Ramos (cell line): ENCODE data around the gene NPFFR2.
"Not testable (repeated sequence)": the region's sequence is repeated elsewhere in the genome, so short reads cannot be mapped to it uniquely, and the experiment has no call there.

Experiments used
- in situ Hi-C: fragments of 300-500 bp; cut with MboI; formaldehyde crosslinking; loops from one replicate; pipeline ENCODE4 v1.14.3; 2022; ENCODE audit warnings: low sequenced_read_pairs; ENCODE audit not compliant: unreplicated experiment

NPFFR2 gene

DNA sequence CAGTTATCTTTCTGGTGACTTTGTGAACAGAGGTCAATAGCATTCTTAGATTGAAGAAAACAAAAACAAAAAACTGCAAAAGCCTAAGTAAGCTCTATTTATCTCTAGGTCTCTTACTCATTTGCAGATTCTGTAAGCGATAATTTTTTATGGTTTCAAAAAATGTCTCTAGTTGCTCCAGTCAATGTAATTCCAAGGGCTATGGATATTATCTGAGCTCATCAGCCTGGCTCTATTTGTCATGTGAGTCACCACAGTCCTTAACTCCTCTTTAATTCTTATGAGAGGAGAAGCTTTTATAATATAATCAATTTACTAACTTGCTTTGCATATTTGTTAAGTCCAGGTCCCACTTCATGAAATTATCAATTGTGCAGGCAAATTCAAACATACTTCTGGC lies 79.1 kb downstream of the NPFFR2 start:
- in situ Hi-C loops: no loop called here

DNA sequence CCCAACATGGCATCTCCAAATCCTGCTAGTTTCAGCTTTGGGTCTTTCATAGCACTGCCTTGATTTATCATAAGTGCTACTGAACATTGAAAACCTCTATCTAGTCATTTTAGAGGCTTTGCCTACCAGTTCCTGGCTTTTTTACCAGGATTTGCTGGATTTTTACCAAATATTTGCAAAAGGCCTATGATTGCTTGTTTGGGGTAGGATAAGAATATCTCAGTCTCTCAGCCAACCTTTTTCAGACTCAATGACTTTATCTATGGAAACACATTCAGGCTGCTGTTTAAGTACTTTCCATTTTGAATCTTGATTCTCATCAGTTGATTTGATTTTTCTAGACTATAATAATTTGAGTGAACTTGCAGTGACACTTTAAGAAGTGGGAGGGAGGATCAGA lies 80.1 kb downstream of the NPFFR2 start:
- in situ Hi-C loops: no loop called here

DNA sequence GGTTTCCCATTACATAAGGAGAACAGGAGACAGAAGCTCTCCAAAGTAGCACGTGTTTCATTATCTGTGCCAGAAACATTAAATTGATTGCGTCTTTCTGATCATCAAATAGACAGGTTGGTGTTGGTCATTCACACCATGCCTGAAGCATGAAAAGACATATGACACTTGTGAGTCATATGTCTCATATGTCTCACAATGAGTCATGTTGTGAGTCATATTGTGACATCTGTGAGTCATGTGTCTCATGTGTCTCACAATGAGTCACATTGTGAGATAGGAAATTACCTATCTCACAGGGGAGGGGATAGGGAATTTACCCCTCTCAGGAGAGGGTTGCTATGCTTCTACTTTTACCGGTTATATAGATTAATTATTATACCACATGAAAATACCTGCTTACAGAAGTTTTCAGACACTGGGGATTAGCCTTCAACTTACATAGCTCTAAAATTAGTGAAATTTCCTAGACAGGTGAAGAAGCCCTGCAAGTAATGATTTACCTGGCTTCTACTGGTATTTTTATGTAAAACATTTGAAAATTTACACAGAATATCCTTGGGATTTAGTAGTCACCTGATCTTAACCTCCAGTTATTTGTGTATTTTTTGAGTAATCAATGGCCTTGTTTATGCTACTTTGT lies 80.8 kb downstream of the NPFFR2 start:
- in situ Hi-C loops: no loop called here

- in situ Hi-C loops: no loop called here
These were observed 86.2 kb downstream of the NPFFR2 start for GRCh38 chr4:72118017-72118416.

DNA sequence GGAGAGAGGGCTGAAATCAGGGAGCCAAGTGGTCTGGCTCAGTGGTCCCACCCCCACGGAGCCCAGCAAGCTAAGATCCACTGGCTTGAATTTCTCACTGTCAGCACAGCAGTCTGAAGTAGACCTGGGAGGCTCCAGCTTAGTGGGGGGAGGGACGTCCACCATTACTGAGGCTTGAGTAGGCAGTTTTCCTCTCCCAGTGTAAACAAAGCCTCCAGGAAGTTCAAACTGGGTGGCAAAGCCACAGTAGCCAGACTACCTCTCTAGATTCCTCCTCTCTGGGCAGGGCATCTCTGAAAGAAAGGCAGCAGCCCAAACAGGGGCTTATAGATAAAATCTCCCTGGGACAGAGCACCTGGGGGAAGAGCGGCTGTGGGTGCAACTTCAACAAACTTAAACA lies 88.1 kb downstream of the NPFFR2 start:
- in situ Hi-C loops: no loop called here

DNA sequence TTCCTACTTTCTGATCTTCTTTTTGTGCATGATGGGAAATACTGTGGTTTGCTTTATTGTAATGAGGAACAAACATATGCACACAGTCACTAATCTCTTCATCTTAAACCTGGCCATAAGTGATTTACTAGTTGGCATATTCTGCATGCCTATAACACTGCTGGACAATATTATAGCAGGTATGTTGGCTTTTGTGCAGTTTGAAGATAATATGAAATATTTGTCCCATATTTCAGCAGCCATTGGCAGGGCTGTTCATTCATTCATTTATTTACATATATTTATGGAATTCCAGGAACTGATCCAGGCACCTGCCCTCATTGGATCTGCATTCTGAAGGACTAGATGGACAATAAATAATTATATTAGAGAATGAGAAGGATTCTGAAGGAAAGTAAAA lies 96.9 kb downstream of the NPFFR2 start:
- in situ Hi-C loops: no loop called here

GRCh38 chr4:72136429-72136828 lies 104.6 kb downstream of the NPFFR2 start:
- in situ Hi-C loops: no loop called here

DNA sequence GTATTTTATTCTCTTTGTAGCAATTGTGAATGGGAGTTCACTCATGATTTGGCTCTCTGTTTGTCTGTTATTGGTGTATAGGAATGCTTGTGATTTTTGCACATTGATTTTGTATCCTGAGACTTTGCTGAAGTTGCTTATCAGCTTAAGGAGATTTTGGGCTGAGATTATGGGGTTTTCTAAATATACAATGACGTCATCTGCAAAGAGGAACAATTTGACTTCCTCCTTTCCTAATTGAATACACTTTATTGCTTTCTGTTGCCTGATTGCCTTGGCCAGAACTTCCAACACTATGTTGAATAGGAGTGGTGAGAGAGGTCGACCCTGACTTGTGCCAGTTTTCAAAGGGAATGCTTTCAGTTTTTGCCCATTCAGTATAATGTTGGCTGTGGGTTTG lies 108.2 kb downstream of the NPFFR2 start:
- in situ Hi-C loops: not testable (repeated sequence)

- in situ Hi-C loops: no loop called here
These were observed 112.4 kb downstream of the NPFFR2 start for GRCh38 chr4:72144241-72144640.

- in situ Hi-C loops: no loop called here
These were observed 120.9 kb downstream of the NPFFR2 start for GRCh38 chr4:72152731-72153130.

GRCh38 chr4:72153634-72154033 lies 121.8 kb downstream of the NPFFR2 start:
- in situ Hi-C loops: not testable (repeated sequence)

DNA sequence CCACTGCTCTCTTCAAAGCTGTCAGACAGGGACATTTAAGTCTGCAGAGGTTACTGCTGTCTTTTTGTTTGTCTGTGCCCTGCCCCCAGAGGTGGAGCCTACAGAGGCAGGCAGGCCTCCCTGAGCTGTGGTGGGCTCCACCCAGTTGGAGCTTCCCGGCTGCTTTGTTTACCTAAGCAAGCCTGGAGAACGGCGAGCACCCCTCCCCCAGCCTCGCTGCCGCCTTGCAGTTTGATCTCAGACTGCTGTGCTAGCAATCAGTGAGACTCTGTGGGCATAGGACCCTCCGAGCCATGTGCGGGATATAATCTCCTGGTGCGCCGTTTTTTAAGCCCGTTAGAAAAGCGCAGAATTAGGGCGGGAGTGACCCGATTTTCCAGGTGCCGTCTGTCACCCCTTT lies 137.5 kb downstream of the NPFFR2 start:
- in situ Hi-C loops: not testable (repeated sequence)

DNA sequence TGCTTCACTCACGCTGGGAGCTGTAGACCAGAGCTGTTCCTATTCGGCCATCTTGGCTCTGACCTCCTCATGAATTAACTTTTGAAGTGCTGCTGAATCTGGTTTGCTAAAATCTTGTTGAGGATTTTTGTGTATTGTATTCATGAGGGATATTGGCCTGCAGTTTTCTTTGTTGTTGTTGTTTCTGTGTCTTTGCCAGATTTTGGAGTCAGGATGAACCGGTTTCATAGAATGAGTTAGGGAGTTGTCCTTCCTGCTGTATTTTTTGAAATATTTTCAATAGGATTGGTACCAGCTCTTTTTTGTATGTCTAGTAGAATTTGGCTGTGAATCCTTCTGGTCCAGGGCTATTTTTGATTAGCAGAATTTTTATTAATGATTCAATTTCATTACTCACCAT lies 138.1 kb downstream of the NPFFR2 start:
- in situ Hi-C loops: no loop called here

GRCh38 chr4:72171761-72172160 lies 140.0 kb downstream of the NPFFR2 start:
- in situ Hi-C loops: no loop called here

- in situ Hi-C loops: no loop called here
These were observed 147.5 kb downstream of the NPFFR2 start for GRCh38 chr4:72179342-72179741.

- in situ Hi-C loops: no loop called here
These were observed 154.9 kb downstream of the NPFFR2 start for GRCh38 chr4:72186714-72187113.

DNA sequence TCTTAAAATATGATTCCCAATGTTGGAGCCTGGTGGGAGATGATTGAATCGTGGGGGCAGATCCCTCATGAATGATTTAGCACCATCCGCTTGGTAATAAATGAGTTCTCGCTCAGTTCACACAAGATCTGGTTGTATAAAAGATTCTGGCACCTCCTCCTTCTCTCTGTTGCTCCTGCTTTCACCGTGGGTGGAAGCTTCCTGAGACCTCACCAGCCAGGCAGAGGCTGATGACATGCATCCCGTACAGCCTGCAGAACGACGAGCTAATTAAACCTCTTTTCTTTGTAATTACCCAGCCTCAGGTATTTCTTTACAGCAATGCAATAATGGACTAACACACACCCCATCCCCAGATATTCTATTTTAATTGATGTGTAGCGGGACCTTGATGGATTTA lies 162.2 kb downstream of the NPFFR2 start:
- in situ Hi-C loops: no loop called here

DNA sequence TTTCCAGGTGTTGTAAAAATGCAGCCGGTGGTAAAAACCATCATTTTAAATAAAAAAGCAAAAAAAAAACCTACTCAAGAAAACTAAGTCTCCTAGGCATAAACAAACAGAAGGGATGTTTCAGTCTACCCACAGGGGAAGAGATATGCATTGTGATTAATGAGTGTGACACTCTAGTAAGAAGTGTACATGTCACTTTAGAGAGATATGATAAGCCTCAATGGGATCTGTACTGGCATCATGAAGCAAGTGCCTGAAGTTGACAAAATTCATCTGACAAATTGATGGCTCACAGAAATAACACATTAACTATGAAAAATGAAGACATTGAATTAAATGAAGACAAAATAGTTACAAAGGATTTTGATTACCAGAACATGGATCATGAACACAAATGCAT lies 162.7 kb downstream of the NPFFR2 start:
- in situ Hi-C loops: no loop called here
